Neuron (in vitro differentiated cells): ENCODE data around the gene ARL17A.
"Not testable (repeated sequence)": the region's sequence is repeated elsewhere in the genome, so short reads cannot be mapped to it uniquely, and the experiment has no call there.

Experiments
- H2AFZ ChIP-seq: one replicate; pipeline ENCODE4 v1.6.1; 2013; ENCODE audit warnings: low read depth, mild to moderate bottlenecking, inconsistent platforms, low read length, moderate library complexity
- H3K27me3 ChIP-seq: one replicate; pipeline ENCODE4 v1.6.1; 2013; ENCODE audit warnings: low read length; ENCODE audit not compliant: insufficient read depth
- H3K36me3 ChIP-seq: one replicate; pipeline ENCODE4 v1.6.1; 2013; ENCODE audit warnings: low read length; ENCODE audit not compliant: insufficient read depth
- H3K4me1 ChIP-seq: one replicate; pipeline ENCODE4 v1.6.1; 2013; ENCODE audit warnings: low read length; ENCODE audit not compliant: insufficient read depth
- H3K4me3 ChIP-seq: 2 replicates; pipeline ENCODE4 v1.5.1; 2013; ENCODE audit warnings: mild to moderate bottlenecking, low read length, moderate library complexity
- H3K9me3 ChIP-seq: one replicate; pipeline ENCODE4 v1.6.1; 2013; ENCODE audit warnings: low read length

ARL17A gene

GRCh38 chr17:46492021-46492420 is 87.5 kb downstream of the ARL17A start:
- not testable (repeated sequence) for H3K4me3 ChIP-seq, H3K9me3 ChIP-seq, H3K36me3 ChIP-seq, H2AFZ ChIP-seq, H3K27me3 ChIP-seq, H3K4me1 ChIP-seq

GRCh38 chr17:46481310-46481709 is 98.2 kb downstream of the ARL17A start:
- H2AFZ ChIP-seq, H3K4me3 ChIP-seq, H3K36me3 ChIP-seq, H3K9me3 ChIP-seq, H3K4me1 ChIP-seq, H3K27me3 ChIP-seq: not testable (repeated sequence)

GRCh38 chr17:46478823-46479222 is 100.7 kb downstream of the ARL17A start:
- not testable (repeated sequence) for H3K9me3 ChIP-seq, H3K4me3 ChIP-seq, H3K27me3 ChIP-seq, H3K36me3 ChIP-seq, H2AFZ ChIP-seq, H3K4me1 ChIP-seq

GRCh38 chr17:46475583-46475982 is 103.9 kb downstream of the ARL17A start:
- H3K9me3 ChIP-seq, H2AFZ ChIP-seq, H3K4me3 ChIP-seq, H3K4me1 ChIP-seq, H3K36me3 ChIP-seq, H3K27me3 ChIP-seq: not testable (repeated sequence)

GRCh38 chr17:46474489-46474888 is 105.0 kb downstream of the ARL17A start:
- H3K9me3 ChIP-seq, H3K4me3 ChIP-seq, H3K4me1 ChIP-seq, H3K27me3 ChIP-seq, H3K36me3 ChIP-seq, H2AFZ ChIP-seq: not testable (repeated sequence)

GRCh38 chr17:46467618-46468017 is 111.9 kb downstream of the ARL17A start:
- H3K36me3 ChIP-seq, H3K9me3 ChIP-seq, H2AFZ ChIP-seq, H3K4me3 ChIP-seq, H3K27me3 ChIP-seq, H3K4me1 ChIP-seq: not testable (repeated sequence)
